Activated naive CD4-positive, alpha-beta T cell treated with anti-CD3 and anti-CD28 coated beads for 36 hours (primary cell): ENCODE data around the gene MRPS26. TPM values are rescaled to one million over a fixed set of nuclear protein-coding genes. Genes with fewer than 3 reads are reported as not detected.
A peak's percentile ranks its signal among the peaks of the same experiment; 100 is the strongest.
"Not testable (repeated sequence)": the region's sequence is repeated elsewhere in the genome, so short reads cannot be mapped to it uniquely, and the experiment has no call there.

Source experiments
- CTCF ChIA-PET: fragments of 350-600 bp; sonication (Branson Sonifier 250); formaldehyde crosslinking; loops from one replicate; lab custom pipeline; 2021; ENCODE audit warnings: antibody characterized with exemption; lab: Charles Lee
- DNase-seq: peaks from one replicate; pipeline ENCODE4 v3.0.0-alpha.2; 2020
- H3K27ac Mint-ChIP-seq: one replicate; pipeline ENCODE4 v1.8.0; 2021; ENCODE audit warnings: mild to moderate bottlenecking, mixed read lengths
- H3K27me3 Mint-ChIP-seq: one replicate; pipeline ENCODE4 v1.8.0; 2021; ENCODE audit warnings: low read depth, mixed read lengths
- H3K36me3 Mint-ChIP-seq: one replicate; pipeline ENCODE4 v1.8.0; 2021; ENCODE audit warnings: low read depth, mixed read lengths
- H3K4me1 Mint-ChIP-seq: one replicate; pipeline ENCODE4 v1.8.0; 2021; ENCODE audit warnings: low read depth, mixed read lengths
- H3K4me3 Mint-ChIP-seq: one replicate; pipeline ENCODE4 v1.8.0; 2021; ENCODE audit warnings: mild to moderate bottlenecking, moderate library complexity, mixed read lengths
- H3K9me3 Mint-ChIP-seq: one replicate; pipeline ENCODE4 v1.8.0; 2021; ENCODE audit warnings: mixed read lengths
- intact Hi-C: fragments of 100-400 bp; cut with micrococcal nuclease; formaldehyde crosslinking; loops from one replicate; pipeline ENCODE4 v1.15.1; 2023
- total RNA-seq, 2 experiments: library from RNA; stranded (reverse); gene quantifications; one replicate each; pipeline ENCODE4 v1.2.3, GENCODE V29; 2021

The MRPS26 gene
- total RNA-seq, 2 experiments from 2014 or later: 50.0 to 52.4 TPM

GRCh38 chr20:3044336-3044965 lies 1.4 kb upstream of the MRPS26 start:
- Mint-ChIP-seq H3K27me3 (no peaks in the 10 kb centered on the region), H3K27ac (no peak overlapping the region), H3K4me1 (peaks cover 23% of the 10 kb centered on the region), H3K36me3 (peaks cover 14% of the 10 kb centered on the region), H3K9me3 (no peaks in the 10 kb centered on the region), H3K4me3 (no peak overlapping the region)
- DNase-seq: no peak
- intact Hi-C loops: no loop called here
- CTCF ChIA-PET: interaction anchor here (0.8 to 3.2 kb wide), 2 partner anchors 9 to 523 kb away, joined by 4 to 11 read pairs; no protein-coding TSS in a partner anchor

GRCh38 chr20:3045042-3045815 lies 623 bp upstream of the MRPS26 start:
- peaks cover 13% of the 10 kb centered on the region for H3K36me3 Mint-ChIP-seq
- H3K27ac Mint-ChIP-seq: peak overlapping the region; percentile 60
- intact Hi-C loops: loop anchor here (1.0 to 5.0 kb wide), 2 partner anchors 34 to 157 kb away; partner anchors contain the start of gene DDRGK1
- H3K27me3 Mint-ChIP-seq: no peaks in the 10 kb centered on the region
- CTCF ChIA-PET: interaction anchor here (0.8 kb wide), 1 partner anchor 523 kb away, joined by 4 read pairs; no protein-coding TSS in a partner anchor
- peaks cover 23% of the 10 kb centered on the region for H3K4me1 Mint-ChIP-seq
- DNase-seq: peak; percentile 31
- H3K4me3 Mint-ChIP-seq: peak overlapping the region; percentile 83
- H3K9me3 Mint-ChIP-seq: no peaks in the 10 kb centered on the region

GRCh38 chr20:3046677-3047462 lies 1.0 kb downstream of the MRPS26 start:
- peak; percentile 27 for DNase-seq
- Mint-ChIP-seq H3K9me3 (no peaks in the 10 kb centered on the region), H3K27ac (peak overlapping the region; percentile 59), H3K27me3 (no peaks in the 10 kb centered on the region), H3K4me3 (peak overlapping the region; percentile 83), H3K36me3 (peaks cover 13% of the 10 kb centered on the region), H3K4me1 (peaks cover 23% of the 10 kb centered on the region)
- CTCF ChIA-PET: no interaction called here
- intact Hi-C loops: loop anchor here (1.0 to 5.0 kb wide), 2 partner anchors 155 to 174 kb away; partner anchors contain the start of genes DDRGK1 and PTPRA

- CTCF ChIA-PET: no interaction called here
- H3K36me3 Mint-ChIP-seq: peaks cover 13% of the 10 kb centered on the region
- no peaks in the 10 kb centered on the region for H3K27me3 Mint-ChIP-seq
- no peaks in the 10 kb centered on the region for H3K9me3 Mint-ChIP-seq
- intact Hi-C loops: loop anchor here (5.0 kb wide), 1 partner anchor 155 kb away; the partner anchor contains the start of gene DDRGK1
- no peak for DNase-seq
- peak overlapping the region; percentile 83 for H3K4me3 Mint-ChIP-seq
- no peak overlapping the region for H3K27ac Mint-ChIP-seq
- peaks cover 23% of the 10 kb centered on the region for H3K4me1 Mint-ChIP-seq
Observed at GRCh38 chr20:3047486-3048419, 1.9 kb downstream of the MRPS26 start.

- Mint-ChIP-seq H3K4me3 (no peak overlapping the region), H3K36me3 (peaks cover 13% of the 10 kb centered on the region), H3K9me3 (no peaks in the 10 kb centered on the region), H3K27me3 (no peaks in the 10 kb centered on the region), H3K4me1 (peaks cover 16% of the 10 kb centered on the region), H3K27ac (no peak overlapping the region)
- intact Hi-C loops: no loop called here
- CTCF ChIA-PET: interaction anchor here (2.4 to 3.0 kb wide), 4 partner anchors 18 to 65 kb away, joined by 17 to 24 read pairs (median 18); no protein-coding TSS in a partner anchor
- DNase-seq: no peak
Observed at GRCh38 chr20:3051385-3052019, 5.7 kb downstream of the MRPS26 start.

GRCh38 chr20:3059489-3059888 lies 13.6 kb downstream of the MRPS26 start:
- H3K4me1 Mint-ChIP-seq: peaks cover 7% of the 10 kb centered on the region
- CTCF ChIA-PET: no interaction called here

GRCh38 chr20:3064119-3064518 lies 18.3 kb downstream of the MRPS26 start:
- H3K36me3 Mint-ChIP-seq, H3K27ac Mint-ChIP-seq, DNase-seq, H3K27me3 Mint-ChIP-seq, H3K4me1 Mint-ChIP-seq, H3K4me3 Mint-ChIP-seq, H3K9me3 Mint-ChIP-seq, intact Hi-C loops: not testable (repeated sequence)
- CTCF ChIA-PET: interaction anchor here (0.8 to 1.6 kb wide), 2 partner anchors 9 to 10 kb away, joined by 3 read pairs; no protein-coding TSS in a partner anchor

More at GRCh38 chr20:3059489-3059888, 13.6 kb downstream of the MRPS26 start:
- Mint-ChIP-seq H3K4me3 (no peak overlapping the region), H3K36me3 (peaks cover 3% of the 10 kb centered on the region), H3K27ac (no peak overlapping the region), H3K27me3 (no peaks in the 10 kb centered on the region), H3K9me3 (no peaks in the 10 kb centered on the region)
- no peak for DNase-seq
- intact Hi-C loops: no loop called here

- intact Hi-C loops: no loop called here
- Mint-ChIP-seq H3K36me3 (no peaks in the 10 kb centered on the region), H3K4me1 (peaks cover 9% of the 10 kb centered on the region), H3K9me3 (no peaks in the 10 kb centered on the region), H3K27me3 (no peaks in the 10 kb centered on the region), H3K27ac (no peak overlapping the region), H3K4me3 (no peak overlapping the region)
- DNase-seq: no peak
- CTCF ChIA-PET: interaction anchor here (3.1 kb wide), 2 partner anchors 14 to 48 kb away, joined by 24 to 28 read pairs; no protein-coding TSS in a partner anchor
Observed at GRCh38 chr20:3067139-3068014, 21.5 kb downstream of the MRPS26 start.

GRCh38 chr20:3068075-3068474 lies 22.2 kb downstream of the MRPS26 start:
- no peaks in the 10 kb centered on the region for H3K9me3 Mint-ChIP-seq
- no peaks in the 10 kb centered on the region for H3K36me3 Mint-ChIP-seq
- H3K27me3 Mint-ChIP-seq: no peaks in the 10 kb centered on the region
- DNase-seq: no peak
- intact Hi-C loops: no loop called here
- CTCF ChIA-PET: interaction anchor here (3.1 kb wide), 2 partner anchors 15 to 47 kb away, joined by 24 to 28 read pairs; no protein-coding TSS in a partner anchor
- no peak overlapping the region for H3K4me3 Mint-ChIP-seq
- no peak overlapping the region for H3K27ac Mint-ChIP-seq
- peaks cover 16% of the 10 kb centered on the region for H3K4me1 Mint-ChIP-seq
